ENCODE data around the gene GRK1.

Gene GRK1

DNA sequence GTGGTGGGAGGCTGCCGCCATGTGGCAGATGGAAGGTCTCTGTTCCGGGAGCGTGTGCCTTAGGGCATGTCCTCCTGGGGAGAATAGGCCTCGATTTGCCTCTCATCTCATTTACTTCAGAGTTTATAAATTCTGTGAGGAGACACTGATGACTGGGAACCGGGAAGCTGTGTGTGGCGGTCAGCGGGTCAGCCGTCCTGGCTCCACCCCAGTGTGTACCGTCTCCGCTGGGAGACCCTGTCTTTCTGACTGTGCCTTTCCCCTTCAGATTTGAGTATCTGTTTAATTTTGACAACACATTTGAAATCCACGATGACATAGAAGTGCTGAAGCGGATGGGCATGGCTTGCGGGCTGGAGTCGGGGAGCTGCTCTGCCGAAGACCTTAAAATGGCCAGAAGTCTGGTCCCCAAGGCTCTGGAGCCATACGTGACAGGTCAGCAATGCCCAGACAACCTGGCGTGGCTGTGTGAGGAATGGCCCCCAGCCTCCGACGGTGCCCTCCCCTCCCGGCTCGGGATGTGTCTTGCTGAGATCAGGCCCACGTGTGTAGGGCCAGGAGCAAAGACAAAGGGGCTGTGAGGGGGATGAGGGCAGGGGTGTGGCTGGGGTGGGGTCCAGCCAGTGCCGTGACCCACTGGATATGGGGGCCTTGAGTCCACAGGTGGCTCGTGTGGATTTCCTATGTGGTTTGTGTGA lies 30.6 kb upstream of the GRK1 start:
- TF ChIP-seq, protein P1, sequence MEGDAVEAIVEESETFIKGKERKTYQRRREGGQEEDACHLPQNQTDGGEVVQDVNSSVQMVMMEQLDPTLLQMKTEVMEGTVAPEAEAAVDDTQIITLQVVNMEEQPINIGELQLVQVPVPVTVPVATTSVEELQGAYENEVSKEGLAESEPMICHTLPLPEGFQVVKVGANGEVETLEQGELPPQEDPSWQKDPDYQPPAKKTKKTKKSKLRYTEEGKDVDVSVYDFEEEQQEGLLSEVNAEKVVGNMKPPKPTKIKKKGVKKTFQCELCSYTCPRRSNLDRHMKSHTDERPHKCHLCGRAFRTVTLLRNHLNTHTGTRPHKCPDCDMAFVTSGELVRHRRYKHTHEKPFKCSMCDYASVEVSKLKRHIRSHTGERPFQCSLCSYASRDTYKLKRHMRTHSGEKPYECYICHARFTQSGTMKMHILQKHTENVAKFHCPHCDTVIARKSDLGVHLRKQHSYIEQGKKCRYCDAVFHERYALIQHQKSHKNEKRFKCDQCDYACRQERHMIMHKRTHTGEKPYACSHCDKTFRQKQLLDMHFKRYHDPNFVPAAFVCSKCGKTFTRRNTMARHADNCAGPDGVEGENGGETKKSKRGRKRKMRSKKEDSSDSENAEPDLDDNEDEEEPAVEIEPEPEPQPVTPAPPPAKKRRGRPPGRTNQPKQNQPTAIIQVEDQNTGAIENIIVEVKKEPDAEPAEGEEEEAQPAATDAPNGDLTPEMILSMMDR (IDR thresholded peaks at IDR 0.05): no peak

DNA sequence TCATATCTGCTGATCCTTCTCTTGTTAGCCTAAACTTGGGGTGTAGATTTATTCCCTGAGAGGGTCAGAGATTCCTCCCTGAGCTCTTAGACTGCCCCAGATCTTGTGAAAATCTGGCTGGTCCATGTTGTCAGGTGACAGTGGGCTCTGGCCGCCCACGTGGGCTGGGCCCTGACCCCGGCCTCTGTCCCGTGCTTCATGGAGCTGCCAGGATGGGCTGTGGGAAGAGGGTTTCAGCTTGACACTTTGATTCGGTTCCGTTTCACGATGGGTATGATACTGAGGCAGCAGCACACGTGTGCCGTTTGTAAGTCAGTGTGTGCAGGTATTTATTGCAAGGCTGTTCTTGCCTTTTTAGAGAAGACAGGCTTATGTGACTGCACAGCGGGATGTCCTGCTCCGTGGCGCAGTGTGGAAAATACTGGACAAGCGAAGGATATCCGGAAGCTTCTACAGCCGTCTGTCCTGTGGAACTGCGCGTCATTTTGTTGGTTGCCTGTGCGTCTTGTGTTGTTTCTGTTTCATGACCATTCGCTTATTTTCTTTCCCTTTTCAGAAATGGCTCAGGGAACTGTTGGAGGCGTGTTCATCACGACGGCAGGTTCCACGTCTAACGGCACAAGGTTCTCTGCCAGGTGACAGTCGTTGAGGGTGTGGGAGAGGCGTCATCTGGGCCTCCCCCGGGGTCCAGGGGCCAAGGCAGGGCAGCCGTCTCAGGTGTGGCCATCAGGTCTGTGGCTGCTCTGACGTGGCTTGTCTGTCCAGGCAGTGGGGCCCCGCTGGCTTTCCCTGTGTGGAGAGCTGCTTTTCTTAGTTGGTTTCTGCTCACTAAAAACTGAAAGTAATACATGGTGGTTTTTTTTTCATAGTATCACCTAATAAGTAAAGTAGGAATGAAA lies 29.5 kb upstream of the GRK1 start:
- TF ChIP-seq, protein P1 (IDR thresholded peaks at IDR 0.05): no peak

DNA sequence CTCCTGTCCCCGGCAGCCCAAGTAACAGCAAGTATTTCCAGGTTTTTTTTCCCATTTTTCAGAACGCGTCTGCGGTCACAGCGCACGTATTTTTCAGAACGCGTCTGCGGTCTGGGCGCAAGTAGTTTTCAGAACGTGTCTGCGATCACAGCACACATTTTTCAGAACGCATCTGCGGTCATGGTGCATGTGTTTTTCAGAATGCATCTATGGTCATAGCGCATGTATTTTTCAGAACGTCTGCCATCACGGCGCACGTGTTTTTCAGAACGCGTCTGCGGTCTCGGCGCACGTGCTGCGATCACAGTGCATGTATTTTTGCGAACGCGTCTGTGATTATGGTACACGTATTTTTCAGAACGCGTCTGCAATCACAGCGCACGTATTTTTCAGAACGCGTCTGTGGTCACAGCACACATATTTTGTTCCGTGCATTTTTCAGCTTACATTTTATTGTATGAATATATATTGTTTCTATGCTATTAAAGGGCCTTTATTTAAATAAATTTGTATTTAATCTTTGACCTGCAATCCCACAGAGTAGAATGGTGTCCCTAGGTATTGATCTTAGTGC lies 28.8 kb upstream of the GRK1 start:
- TF ChIP-seq, protein P1 (IDR thresholded peaks at IDR 0.05): no peak

DNA sequence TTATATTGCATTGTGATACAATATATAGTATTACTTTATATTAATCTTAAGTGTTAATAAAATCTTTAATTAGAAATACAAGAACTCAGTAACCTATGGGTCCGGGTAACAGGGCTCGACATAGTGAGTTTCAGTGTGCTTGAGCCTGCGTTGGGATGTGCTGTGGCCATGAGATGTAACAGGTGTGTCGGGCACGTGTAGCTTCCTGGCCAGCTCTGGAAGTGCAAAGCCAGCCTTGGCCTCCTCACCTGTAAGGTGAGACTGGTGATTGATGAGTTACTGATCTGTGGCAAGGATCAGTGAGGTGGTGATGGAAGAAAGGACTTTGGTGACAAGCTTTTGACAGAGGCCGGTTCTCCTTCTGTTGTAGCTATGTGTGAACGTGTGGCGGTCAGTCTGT lies 28.2 kb upstream of the GRK1 start:
- TF ChIP-seq, protein P1 (IDR thresholded peaks at IDR 0.05): no peak

DNA sequence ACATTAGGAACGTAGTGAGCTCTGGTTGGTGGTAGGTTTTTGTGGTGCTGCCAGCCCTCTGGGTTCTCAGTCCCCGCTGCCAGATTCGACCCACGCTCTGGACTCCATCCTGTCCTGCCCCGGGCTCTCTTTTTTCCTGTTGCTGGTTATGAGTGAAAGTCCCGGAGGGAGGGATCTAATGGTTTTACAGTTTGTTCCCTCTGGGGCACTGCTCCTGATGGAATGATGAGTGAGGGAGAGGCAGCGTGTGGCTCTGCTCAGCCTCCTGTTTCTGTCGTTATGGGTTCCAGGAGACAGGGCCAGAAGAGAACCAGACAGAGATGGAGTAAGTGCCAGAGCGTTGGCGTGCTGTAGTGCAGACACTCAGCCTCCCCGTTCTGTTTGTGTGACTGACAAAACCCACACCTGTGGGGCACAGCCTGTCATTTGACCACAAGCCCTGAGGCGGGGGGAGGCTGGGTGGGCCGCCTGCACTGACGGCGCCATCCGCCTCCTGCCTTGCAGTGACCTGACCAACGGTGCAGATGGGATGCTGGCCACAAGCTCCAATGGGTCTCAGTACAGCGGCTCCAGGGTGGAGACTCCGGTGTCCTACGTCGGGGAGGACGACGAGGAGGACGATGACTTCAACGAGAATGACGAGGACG lies 27.3 kb upstream of the GRK1 start:
- TF ChIP-seq, protein P1 (IDR thresholded peaks at IDR 0.05): no peak

DNA sequence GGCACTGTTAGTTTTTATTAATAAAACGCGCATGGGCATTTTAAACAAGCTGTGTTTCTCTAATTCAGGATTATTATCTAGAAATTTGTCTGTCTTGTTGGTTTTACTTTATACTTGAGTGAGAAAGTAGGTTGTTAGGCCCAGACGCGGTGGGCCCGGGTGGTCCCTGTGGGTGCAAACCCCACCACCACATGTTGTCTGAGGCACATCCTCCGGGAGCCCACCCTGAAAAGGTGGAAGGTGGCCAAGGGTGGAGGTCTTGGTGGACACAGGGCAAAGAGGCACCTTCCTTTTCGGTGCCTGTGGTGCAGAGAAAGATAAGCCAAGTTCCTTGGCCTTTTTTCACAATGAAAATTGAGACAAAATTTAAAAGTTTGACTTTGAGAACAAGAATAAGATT lies 25.6 kb upstream of the GRK1 start:
- TF ChIP-seq, protein P1 (IDR thresholded peaks at IDR 0.05): no peak

DNA sequence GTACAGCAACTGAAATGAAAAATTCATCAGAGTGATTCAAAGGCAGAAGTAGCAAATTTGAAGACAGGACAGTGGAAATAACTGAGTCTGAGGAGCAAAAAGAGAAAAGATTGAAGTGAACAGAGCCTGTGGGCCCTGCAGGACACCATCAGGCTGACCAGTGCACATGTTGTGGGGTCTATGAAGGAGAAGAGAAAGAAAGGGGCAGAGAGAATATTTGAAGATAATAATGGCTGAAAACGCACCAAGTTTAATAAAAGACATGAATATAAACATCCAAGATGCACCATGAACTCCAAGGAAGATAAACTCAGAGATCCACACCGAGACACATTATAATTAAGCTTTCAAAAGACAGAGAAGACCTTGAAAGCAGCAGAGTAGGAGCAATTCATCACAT lies 24.5 kb upstream of the GRK1 start:
- TF ChIP-seq, protein P1 (IDR thresholded peaks at IDR 0.05): no peak
